ENCODE data around the gene CPXM2.
A peak's percentile ranks its signal among the peaks of the same experiment; 100 is the strongest.

The CPXM2 gene

DNA sequence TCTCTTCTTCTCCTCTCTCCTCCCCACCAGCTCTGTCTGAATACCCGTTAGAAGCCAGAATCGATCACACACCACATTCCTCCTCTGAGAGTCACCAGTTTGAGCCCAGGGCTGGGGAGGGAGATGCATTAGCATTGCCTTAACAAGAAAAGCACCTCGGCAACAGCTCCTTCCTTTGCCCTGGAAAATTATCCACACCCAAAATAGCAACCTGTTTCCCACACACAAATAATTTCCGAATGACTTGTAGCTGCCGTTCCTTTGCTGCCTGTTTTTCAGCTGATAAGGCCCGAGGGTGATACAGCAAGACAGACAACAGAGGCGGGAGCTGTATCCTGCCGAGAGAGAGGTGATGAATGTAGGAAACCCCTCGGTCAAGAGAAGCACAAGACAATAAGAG, 91.3 kb downstream of the CPXM2 start:
- DNase-seq = no peak

- no peak for DNase-seq
Measured at GRCh38 chr10:123798856-123799255, 92.8 kb downstream of the CPXM2 start.

DNA sequence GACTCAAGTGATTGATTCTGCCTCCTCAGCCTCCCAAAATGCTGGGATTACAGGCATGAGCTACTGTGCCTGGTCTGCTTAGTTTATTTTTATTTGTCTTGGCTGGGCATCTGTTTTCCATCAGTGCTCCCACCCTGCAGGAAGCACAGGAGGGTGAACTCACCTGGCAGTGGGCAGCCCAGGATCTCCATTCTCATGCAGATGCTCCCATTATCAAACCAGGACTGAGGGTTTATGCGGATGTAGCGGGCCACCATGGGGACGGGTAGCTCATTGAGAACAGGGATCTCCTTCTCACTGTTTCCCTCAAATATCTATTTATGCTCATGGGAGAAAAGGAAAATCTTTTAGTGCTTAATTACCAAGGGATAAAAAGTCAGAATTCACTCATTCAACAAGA, 93.8 kb downstream of the CPXM2 start:
- DNase-seq = no peak

- DNase-seq = no peak
Measured at GRCh38 chr10:123796736-123797135, 94.9 kb downstream of the CPXM2 start.

DNA sequence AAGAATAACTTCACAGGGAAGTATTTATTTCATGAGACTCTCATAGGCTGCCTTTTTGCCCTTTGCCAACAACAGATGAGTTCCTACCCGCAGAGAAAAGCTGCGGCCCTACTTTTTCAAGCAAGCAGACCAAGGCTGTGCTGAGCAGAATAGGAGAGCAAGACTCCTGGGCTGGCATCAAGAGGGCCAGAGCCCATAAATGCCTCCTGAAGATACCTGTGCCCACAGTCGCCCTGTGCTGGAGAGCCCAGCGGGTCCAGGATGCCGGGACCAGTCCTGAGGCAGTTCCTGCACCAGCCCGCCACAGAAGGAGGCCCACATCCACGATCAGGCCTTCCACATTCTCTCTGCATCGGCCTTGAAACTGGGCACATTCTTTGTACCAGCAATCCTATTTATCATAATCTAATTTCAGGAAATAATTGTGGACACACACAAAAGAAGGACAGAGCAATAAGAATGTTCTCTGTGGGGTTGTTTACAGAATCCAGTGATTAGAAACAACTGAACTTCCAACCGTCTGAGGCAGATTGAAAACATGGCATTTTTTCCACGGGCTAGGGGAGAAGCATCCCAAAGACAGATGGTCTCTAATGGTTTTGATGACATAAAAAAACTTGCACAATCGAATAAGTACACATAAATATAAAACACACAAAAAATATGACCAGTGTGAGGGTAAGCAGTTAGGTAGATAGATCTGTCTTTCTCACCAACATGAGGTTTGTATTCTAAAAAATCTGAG, 95.6 kb downstream of the CPXM2 start:
- no peak for DNase-seq

- DNase-seq = no peak
Measured at GRCh38 chr10:123795196-123795780, 96.3 kb downstream of the CPXM2 start.

DNA sequence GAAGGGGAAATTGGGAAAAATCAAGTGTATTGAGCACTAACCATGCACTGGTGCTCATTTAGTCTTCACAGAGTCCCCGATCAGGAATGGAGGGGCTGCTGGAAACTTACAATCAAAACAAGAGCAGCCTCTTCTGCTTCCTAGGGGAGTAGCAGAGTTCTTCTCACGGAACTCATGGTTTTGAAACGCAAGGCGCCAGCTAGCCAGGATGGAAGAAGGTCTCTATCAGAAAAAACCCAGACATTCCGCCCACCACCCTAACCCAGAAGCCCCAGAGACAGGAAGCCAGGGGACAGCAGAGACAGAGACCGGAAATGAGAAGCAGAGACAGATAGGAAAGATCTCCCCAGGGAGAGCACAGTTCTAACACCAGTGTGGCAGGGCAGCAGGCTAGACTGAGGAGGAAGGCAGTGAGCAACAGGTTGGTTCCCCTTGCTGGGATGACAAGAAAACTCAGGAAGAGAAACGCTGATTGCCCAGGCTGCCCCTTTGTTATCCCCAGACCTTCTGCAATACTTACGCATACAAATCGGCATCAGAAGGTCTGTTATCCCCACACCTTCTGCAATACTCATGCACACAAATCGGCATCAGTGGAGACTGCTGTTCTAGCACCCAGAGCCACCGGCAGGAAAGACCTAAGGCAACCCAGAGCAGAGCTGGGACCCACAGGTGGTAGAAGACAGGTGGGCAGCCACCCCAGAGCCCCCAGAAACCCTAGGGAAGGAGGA, 99.2 kb downstream of the CPXM2 start:
- no peak for DNase-seq

GRCh38 chr10:123790132-123790885, 101.3 kb downstream of the CPXM2 start:
- DNase-seq = no peak

DNA sequence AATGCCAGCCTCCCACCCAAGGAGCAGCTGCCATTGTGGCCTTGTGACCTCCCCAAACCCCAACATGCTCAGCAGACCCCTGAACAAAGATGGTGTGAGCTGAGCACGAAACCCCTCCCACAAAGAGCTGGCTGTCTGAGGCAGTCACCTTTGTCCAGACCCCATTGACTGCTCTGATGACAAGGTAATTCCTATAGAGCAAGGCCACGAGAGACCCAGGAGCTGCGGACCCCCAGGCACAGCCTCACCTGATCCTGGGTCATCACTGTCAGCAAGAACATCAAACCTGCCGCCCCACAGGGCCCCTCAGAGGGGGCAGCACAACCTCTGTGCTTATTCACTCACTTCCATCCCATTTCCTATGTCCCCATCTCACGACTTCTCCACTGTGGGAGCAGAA, 102.6 kb downstream of the CPXM2 start:
- no peak for DNase-seq

DNA sequence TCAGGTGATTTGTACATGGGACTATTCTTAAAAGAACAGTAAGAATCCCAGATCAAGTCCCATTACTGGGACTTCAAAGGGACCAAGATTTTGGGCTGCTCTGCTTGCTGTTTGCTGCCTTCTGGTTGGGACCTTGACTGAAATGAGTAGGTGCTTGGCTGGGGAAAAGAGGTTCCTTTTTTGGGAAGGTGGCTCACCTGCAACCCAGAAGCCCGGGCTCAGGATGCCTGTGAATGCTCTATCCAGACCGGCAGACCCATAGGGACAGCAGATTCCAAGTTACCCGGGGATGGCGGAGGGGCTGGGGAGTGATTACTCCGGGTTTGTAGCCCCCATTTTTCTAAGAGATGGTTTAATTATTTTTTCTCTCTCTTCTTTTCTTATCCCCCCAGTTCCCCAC, 104.0 kb downstream of the CPXM2 start:
- no peak for DNase-seq

DNA sequence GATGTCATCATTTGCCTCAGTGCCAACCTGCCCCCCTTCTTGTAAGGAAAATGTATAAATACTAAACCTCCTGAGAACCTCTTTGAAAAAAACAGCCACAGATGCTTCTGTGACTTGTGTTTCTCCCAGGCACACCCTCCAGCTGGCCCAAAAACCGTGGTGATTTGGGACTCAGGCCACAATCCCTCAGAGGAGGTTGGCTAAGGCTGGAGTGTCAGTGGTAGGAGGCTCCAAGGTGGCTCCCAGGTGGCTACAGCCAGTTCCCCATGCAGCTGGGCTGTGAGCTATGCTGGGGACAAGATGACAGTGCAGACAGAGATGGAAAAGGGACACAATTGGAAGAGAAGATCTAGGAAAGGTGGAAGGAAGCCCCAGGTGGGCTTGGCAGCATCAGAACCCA, 104.7 kb downstream of the CPXM2 start:
- DNase-seq = no peak

- no peak for DNase-seq
Measured at GRCh38 chr10:123786306-123786705, 105.3 kb downstream of the CPXM2 start.

DNA sequence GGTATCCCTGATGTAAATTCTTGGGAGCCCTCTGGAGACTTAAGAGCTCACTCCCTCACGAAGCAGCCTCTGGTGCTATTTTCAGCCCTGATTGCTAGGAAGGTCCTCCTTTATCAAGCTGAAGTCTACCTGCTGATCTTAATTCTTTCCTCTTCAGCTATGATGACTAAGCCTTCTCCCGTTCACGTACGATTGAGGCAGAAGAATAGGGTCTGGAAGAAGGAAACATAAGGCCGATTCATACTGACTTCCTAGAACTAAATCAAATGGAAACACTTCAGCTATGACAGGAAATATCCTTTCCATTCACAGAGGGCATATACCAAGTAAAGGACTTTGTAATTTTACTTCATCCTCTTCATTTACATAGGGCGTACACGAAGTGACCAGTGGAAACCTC, 107.0 kb downstream of the CPXM2 start:
- no peak for DNase-seq

- DNase-seq = no peak
Measured at GRCh38 chr10:123784216-123784615, 107.4 kb downstream of the CPXM2 start.

GRCh38 chr10:123783296-123783695, 108.3 kb downstream of the CPXM2 start:
- DNase-seq = no peak

GRCh38 chr10:123782549-123782948, 109.1 kb downstream of the CPXM2 start:
- no peak for DNase-seq

DNA sequence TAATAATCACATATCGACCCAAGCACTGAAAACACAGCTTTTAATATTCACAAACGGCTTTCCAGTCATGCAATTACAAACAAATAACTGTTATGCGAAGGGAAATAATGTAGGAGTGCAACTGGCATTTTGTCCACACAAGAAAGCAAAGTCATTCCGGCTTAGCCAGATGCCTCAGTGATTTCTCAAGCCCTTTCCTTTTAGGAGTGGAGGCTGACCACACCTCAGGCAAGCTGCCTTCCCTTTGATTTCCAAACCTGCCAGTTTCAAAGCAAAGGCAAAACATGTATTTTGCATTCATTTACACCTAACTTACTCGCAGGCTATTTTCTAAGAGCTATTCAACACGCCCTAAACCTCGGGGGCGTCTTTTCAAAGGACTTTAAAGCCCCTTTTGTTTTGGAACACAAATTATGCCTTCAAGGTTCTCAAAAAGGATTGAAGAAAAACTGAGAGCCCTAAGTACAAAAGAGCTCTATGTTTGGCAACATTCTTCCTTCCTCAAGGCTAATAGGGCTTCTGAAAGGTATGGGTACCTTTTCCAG, 109.6 kb downstream of the CPXM2 start:
- DNase-seq = no peak

DNA sequence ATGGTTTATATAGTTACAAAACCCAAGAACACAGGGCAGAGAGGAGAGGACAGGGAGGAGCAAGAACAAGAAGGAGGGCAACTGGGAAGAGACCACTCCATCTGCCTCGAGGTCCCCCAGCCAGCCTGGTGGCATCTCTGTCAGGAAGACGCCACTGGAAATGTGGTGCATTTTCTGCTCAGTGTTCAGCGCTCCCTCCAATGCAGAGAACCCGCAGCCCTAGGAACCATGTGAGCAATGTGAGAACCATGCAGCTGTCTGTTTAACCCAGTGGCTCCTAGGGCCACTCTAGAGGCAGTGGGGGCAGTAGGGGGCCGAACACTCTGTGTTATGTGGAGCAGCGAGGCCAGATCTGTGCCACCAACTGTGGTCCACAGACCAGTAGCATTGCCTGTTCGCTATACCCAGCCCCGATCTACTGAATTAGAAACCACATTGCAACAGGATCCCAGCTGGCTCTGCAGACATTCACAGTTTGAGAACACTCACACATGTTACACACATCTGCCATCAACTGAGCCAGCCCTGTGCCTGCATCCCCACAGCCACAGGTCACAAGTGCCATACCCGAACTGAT, 110.2 kb downstream of the CPXM2 start:
- no peak for DNase-seq

DNA sequence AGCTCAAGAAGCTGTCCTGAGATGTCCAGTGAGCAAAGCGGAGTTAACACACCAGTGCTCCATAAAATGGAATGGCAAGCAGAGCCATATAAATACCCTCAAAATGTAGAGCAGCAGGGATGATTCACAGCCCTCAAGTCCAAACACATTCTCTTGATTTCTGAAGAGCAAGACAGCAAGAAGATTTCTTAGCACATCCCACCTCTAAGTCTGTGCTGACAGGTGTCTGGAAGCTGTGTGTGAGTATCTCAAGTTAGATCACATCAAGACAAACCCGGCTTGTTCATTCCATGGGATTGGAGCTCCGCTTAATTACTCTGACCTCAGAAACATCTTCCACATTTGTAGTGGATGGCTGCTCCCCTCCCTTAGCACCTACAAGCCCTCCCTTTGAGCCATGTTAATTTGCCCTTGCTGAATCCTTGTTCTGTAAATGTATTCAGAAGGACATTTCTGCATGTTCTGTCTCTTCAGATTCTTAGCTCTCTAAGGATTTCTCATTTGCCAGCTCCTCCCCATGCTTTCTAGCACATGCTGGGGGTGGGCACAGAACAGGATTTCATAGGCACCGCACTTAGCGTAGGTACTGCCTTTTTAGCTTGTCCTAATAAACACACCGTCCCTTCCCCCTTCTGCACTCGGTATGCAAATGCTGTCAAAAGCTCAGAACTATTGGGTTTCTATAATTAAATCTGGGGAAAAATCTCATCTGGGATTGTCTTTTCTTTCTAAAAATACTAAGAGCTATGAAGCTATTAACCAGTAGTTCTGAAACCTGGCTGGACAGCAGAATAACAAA, 112.7 kb downstream of the CPXM2 start:
- peak in 13 of 56 donors; percentile 4 to 79 (median 26) for DNase-seq

DNA sequence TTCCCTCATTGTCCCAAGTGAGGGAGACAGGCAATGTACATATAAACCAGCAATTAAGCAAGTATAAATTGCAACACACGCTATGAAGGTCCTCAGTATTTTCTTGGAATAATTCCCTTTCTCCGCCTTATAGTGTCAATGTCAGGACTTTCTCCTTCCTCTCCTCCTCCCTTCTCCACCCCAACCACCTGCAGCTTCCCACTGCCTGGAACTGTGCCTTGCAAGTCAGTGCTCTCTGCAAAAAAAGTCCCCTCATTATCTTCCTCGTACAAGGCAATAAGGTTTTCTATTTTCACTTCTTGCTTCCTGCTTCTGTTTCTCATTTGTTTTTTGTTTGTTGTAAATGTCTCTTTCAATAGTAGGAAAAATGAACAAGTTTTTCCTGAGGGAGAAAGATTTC, 113.7 kb downstream of the CPXM2 start:
- no peak for DNase-seq

Data from amygdala (tissue), 56 donors.